ENCODE results near the gene ITGB7. TPM values are rescaled to one million over a fixed set of nuclear protein-coding genes. Genes with fewer than 3 reads are reported as not detected.
A peak's percentile ranks its signal among the peaks of the same experiment; 100 is the strongest.
"Not testable (repeated sequence)": the region's sequence is repeated elsewhere in the genome, so short reads cannot be mapped to it uniquely, and the experiment has no call there.

ITGB7 gene
- total RNA-seq, 1 experiment from 2014 or later: 0.09 TPM

GRCh38 chr12:53179687-53180219, 27.3 kb downstream of the ITGB7 start:
- DNase-seq (ENCODE audit: low spot score): no peak

GRCh38 chr12:53178803-53179202, 28.2 kb downstream of the ITGB7 start:
- not testable (repeated sequence) for DNase-seq (ENCODE audit: low spot score)

- DNase-seq (ENCODE audit: low spot score): not testable (repeated sequence)
Observed at GRCh38 chr12:53177447-53177846, 29.6 kb downstream of the ITGB7 start.

GRCh38 chr12:53176750-53177149, 30.3 kb downstream of the ITGB7 start:
- no peak for DNase-seq (ENCODE audit: low spot score)

- DNase-seq (ENCODE audit: low spot score): peak; percentile 36
Observed at GRCh38 chr12:53174881-53175491, 32.1 kb downstream of the ITGB7 start.

GRCh38 chr12:53173085-53173715, 33.9 kb downstream of the ITGB7 start:
- DNase-seq (ENCODE audit: low spot score): peak; percentile 29

GRCh38 chr12:53172352-53172751, 34.7 kb downstream of the ITGB7 start:
- DNase-seq (ENCODE audit: low spot score): peak; percentile 31

- no peak for DNase-seq (ENCODE audit: low spot score)
Observed at GRCh38 chr12:53171725-53172329, 35.2 kb downstream of the ITGB7 start.

- no peak for DNase-seq (ENCODE audit: low spot score)
Observed at GRCh38 chr12:53170876-53171724, 36.0 kb downstream of the ITGB7 start.

GRCh38 chr12:53170215-53170614, 36.8 kb downstream of the ITGB7 start:
- no peak for DNase-seq (ENCODE audit: low spot score)

- no peak for DNase-seq (ENCODE audit: low spot score)
Observed at GRCh38 chr12:53169644-53170043, 37.4 kb downstream of the ITGB7 start.

- no peak for DNase-seq (ENCODE audit: low spot score)
Observed at GRCh38 chr12:53166837-53167236, 40.2 kb downstream of the ITGB7 start.

GRCh38 chr12:53163008-53163407, 44.0 kb downstream of the ITGB7 start:
- DNase-seq (ENCODE audit: low spot score): not testable (repeated sequence)

GRCh38 chr12:53161119-53161911, 45.7 kb downstream of the ITGB7 start:
- DNase-seq (ENCODE audit: low spot score): no peak

GRCh38 chr12:53160673-53161072, 46.4 kb downstream of the ITGB7 start:
- no peak for DNase-seq (ENCODE audit: low spot score)

- no peak for DNase-seq (ENCODE audit: low spot score)
Observed at GRCh38 chr12:53160000-53160399, 47.1 kb downstream of the ITGB7 start.

GRCh38 chr12:53159195-53159839, 47.7 kb downstream of the ITGB7 start:
- peak; percentile 78 for DNase-seq (ENCODE audit: low spot score)

- DNase-seq (ENCODE audit: low spot score): no peak
Observed at GRCh38 chr12:53152390-53152789, 54.7 kb downstream of the ITGB7 start.

- DNase-seq (ENCODE audit: low spot score): no peak
Observed at GRCh38 chr12:53151039-53151438, 56.0 kb downstream of the ITGB7 start.

GRCh38 chr12:53147653-53148052, 59.4 kb downstream of the ITGB7 start:
- no peak for DNase-seq (ENCODE audit: low spot score)

GRCh38 chr12:53147181-53147580, 59.9 kb downstream of the ITGB7 start:
- no peak for DNase-seq (ENCODE audit: low spot score)

Measured in A172 (cell line).